Naive thymus-derived CD4-positive, alpha-beta T cell (primary cell): ENCODE data around the gene MRPL11. TPM values are rescaled to one million over a fixed set of nuclear protein-coding genes. Genes with fewer than 3 reads are reported as not detected.

Experiments
- ATAC-seq: fragments of 150-1000 bp; cut with Tn5 transposase; 2 replicates; pipeline ENCODE4 v1.10.0; 2021; ENCODE audit warnings: mild to moderate bottlenecking, moderate library complexity
- CTCF ChIA-PET: fragments of 350-600 bp; sonication (Branson Sonifier 250); formaldehyde crosslinking; loops from one replicate; lab custom pipeline; 2021; ENCODE audit warnings: antibody characterized with exemption; lab: Charles Lee
- POLR2A ChIA-PET: fragments of 350-600 bp; sonication (Branson Sonifier 250); formaldehyde crosslinking; loops from one replicate; lab custom pipeline; 2021; ENCODE audit warnings: antibody characterized with exemption, inconsistent platforms; lab: Charles Lee
- DNase-seq, 9 donors: peaks; one replicate each; pipeline versions ENCODE4 v3.0.0 to v3.0.0-alpha.2; 2020 to 2022; ENCODE audit warnings: mixed read lengths in 1 of 9
- H3K27ac ChIP-seq: one replicate; pipeline ENCODE4 v1.7.0; 2013; ENCODE audit warnings: mild to moderate bottlenecking, low read depth, low read length, moderate library complexity
- H3K27me3 ChIP-seq, 2 donors: one replicate each; pipeline ENCODE4 v1.7.0; 2013; ENCODE audit warnings: low read length in 2 of 2, mild to moderate bottlenecking in 2 of 2, moderate library complexity in 2 of 2; ENCODE audit not compliant: control insufficient read depth in 2 of 2, insufficient read depth in 2 of 2
- H3K36me3 ChIP-seq, 3 experiments: 1 replicate in 2 of 3; 2 replicates in 1 of 3; pipeline ENCODE4 v1.7.0; 2013; ENCODE audit warnings: low read length in 3 of 3, mild to moderate bottlenecking in 3 of 3, moderate library complexity in 1 of 3; ENCODE audit not compliant: insufficient read depth in 3 of 3, control insufficient read depth in 2 of 3
- H3K4me1 ChIP-seq, 2 donors: one replicate each; pipeline ENCODE4 v1.7.0; 2013; ENCODE audit warnings: low read length in 2 of 2, mild to moderate bottlenecking in 2 of 2, moderate library complexity in 1 of 2; ENCODE audit not compliant: control insufficient read depth in 2 of 2, insufficient read depth in 2 of 2
- H3K4me3 ChIP-seq: 2 replicates; pipeline ENCODE4 v1.7.0; 2013; ENCODE audit warnings: mild to moderate bottlenecking, low read length
- H3K9me3 ChIP-seq, 3 experiments: 1 replicate in 2 of 3; 2 replicates in 1 of 3; pipeline ENCODE4 v1.7.0; 2013; ENCODE audit warnings: low read length in 3 of 3; ENCODE audit not compliant: control insufficient read depth in 2 of 3
- H3K27ac Mint-ChIP-seq, 9 donors: one replicate each; pipeline ENCODE4 v1.8.0; 2020 to 2022; ENCODE audit warnings: mixed read lengths in 9 of 9, mild to moderate bottlenecking in 8 of 9, moderate library complexity in 5 of 9, inconsistent platforms in 2 of 9
- H3K27me3 Mint-ChIP-seq, 5 donors: one replicate each; pipeline ENCODE4 v1.8.0; 2021 to 2022; ENCODE audit warnings: mixed read lengths in 5 of 5, mild to moderate bottlenecking in 1 of 5
- H3K36me3 Mint-ChIP-seq, 5 donors: one replicate each; pipeline ENCODE4 v1.8.0; 2020 to 2022; ENCODE audit warnings: mixed read lengths in 5 of 5, mild to moderate bottlenecking in 3 of 5, inconsistent platforms in 1 of 5
- H3K4me1 Mint-ChIP-seq, 7 donors: one replicate each; pipeline ENCODE4 v1.8.0; 2020 to 2022; ENCODE audit warnings: mixed read lengths in 7 of 7, mild to moderate bottlenecking in 3 of 7, inconsistent platforms in 1 of 7
- H3K4me3 Mint-ChIP-seq, 10 donors: one replicate each; pipeline ENCODE4 v1.8.0; 2020 to 2022; ENCODE audit warnings: mild to moderate bottlenecking in 10 of 10, mixed read lengths in 10 of 10, moderate library complexity in 6 of 10, inconsistent platforms in 2 of 10
- H3K9me3 Mint-ChIP-seq, 11 donors: one replicate each; pipeline ENCODE4 v1.8.0; 2020 to 2022; ENCODE audit warnings: mixed read lengths in 11 of 11, mild to moderate bottlenecking in 4 of 11, inconsistent platforms in 1 of 11, moderate library complexity in 1 of 11
- intact Hi-C, 2 donors: fragments of 100-400 bp; cut with micrococcal nuclease; formaldehyde crosslinking; loops; one replicate each; pipeline ENCODE4 v1.15.1; 2023
- polyA plus RNA-seq, 2 donors: library from polyadenylated mRNA; unstranded; fragments of 300-500 nt; fragmentation: Illumina TruSeq; gene quantifications; one replicate each; pipeline ENCODE4 v1.2.3, GENCODE V29; 2021
- total RNA-seq, 6 experiments: library from RNA in 5 of 6; stranded (reverse) in 5 of 6; gene quantifications; 1 replicate in 5 of 6; 2 replicates in 1 of 6; pipeline ENCODE4 v1.2.3 and lab custom pipeline; 2021 to 2026

Gene MRPL11
- total and polyA plus RNA-seq, 7 experiments from 2014 or later: 23.5 to 89.3 (median 31.3) TPM

DNA sequence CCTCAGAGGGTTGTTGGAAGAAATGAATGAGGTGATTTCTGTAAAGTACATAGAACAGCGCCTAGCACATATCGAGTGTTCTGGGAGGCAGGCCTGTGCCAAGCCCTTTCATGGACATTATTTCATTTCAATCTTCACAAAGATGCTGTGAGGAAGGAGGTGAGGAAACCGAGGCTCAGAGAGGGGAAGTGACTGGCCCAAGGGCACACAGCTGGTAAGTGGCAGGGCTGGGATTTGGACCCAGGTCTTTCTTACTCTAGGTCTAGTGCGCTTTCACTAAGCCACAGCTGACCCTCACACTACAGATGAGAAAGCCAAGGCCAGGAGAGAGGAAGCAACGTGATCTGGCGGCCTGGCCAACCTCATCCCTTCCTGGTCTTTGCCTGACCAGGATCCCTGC, 30.0 kb upstream of the MRPL11 start:
- intact Hi-C loops: loop anchor here (5.0 kb wide), 3 partner anchors 74 to 1339 kb away; partner anchors contain the start of gene PC (in 1 of the 2)
- H3K27me3 ChIP-seq: no peaks in the 10 kb centered on the region
- H3K4me1 ChIP-seq: peaks cover 8 to 10% of the 10 kb centered on the region in 2 donors
- no peak overlapping the region for H3K27ac ChIP-seq
- H3K9me3 ChIP-seq: no peaks in the 10 kb centered on the region
- H3K36me3 ChIP-seq: peaks cover 0 to 15% (median 0%) of the 10 kb centered on the region in 3 experiments
- DNase-seq (no peak), ATAC-seq (no peak)
- Mint-ChIP-seq H3K27me3 (no peaks in the 10 kb centered on the region), H3K27ac (peak overlapping the region in 4 of 9 donors; percentile 12 to 88 (median 58)), H3K9me3 (no peaks in the 10 kb centered on the region), H3K36me3 (peaks cover 0 to 8% (median 0%) of the 10 kb centered on the region in 5 donors), H3K4me1 (peaks cover 0 to 29% (median 23%) of the 10 kb centered on the region in 7 donors), H3K4me3 (peak overlapping the region; percentile 20 to 94 (median 88))
- ChIA-PET POLR2A (interaction anchor here (0.8 to 4.0 kb wide), 4 partner anchors 11 to 170 kb away, joined by 3 to 42 read pairs (median 4); partner anchors contain the start of genes DPP3, MRPL11, RBM14 and RBM4), CTCF (interaction anchor here (0.7 to 1.0 kb wide), 3 partner anchors 9 to 207 kb away, joined by 3 to 5 read pairs (median 3); no protein-coding TSS in a partner anchor)
- H3K4me3 ChIP-seq: no peak overlapping the region

DNA sequence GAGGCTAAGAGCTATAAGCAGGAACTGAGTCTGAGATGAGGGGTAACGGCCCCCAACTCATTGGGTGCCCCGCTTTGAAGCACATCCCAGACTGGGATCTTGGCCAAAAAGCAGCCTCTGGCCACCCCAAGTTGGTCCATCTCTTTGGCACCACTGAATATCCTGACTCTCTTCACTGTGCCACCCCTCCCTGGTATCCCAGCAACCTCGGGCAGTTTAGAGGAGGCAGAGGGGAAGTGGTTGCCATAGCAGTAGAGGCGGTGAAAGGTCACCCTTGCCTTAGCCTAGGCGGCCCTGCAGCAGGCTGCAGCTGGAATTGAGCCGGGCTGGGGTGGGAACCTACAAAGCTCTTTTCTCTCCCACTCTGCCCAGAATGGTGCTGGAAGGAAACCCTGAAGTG, 29.1 kb upstream of the MRPL11 start:
- H3K27ac Mint-ChIP-seq: peak overlapping the region in 7 of 9 donors; percentile 69 to 88 (median 85)
- no peaks in the 10 kb centered on the region for H3K27me3 Mint-ChIP-seq
- H3K27ac ChIP-seq: peak overlapping the region; percentile 87
- ATAC-seq (no peak), DNase-seq (peak in 2 of 9 donors; percentile 13 to 19)
- POLR2A ChIA-PET: interaction anchor here (1.4 to 4.0 kb wide), 2 partner anchors 12 to 170 kb away, joined by 4 to 42 read pairs; partner anchors contain the start of genes DPP3 and RBM4
- no peaks in the 10 kb centered on the region for H3K27me3 ChIP-seq
- peak overlapping the region; percentile 84 to 96 (median 89) for H3K4me3 Mint-ChIP-seq
- peaks cover 0 to 6% (median 0%) of the 10 kb centered on the region in 3 experiments for H3K36me3 ChIP-seq
- peaks cover 0 to 35% (median 23%) of the 10 kb centered on the region in 7 donors for H3K4me1 Mint-ChIP-seq
- intact Hi-C loops: loop anchor here (2.0 to 5.0 kb wide), 4 partner anchors 75 to 1340 kb away; partner anchors contain the start of genes PC (in 1 of the 2) and RCE1 (in 1 of the 2)
- no peaks in the 10 kb centered on the region for H3K9me3 ChIP-seq
- peaks cover 0 to 6% (median 0%) of the 10 kb centered on the region in 11 donors for H3K9me3 Mint-ChIP-seq
- CTCF ChIA-PET: interaction anchor here (1.2 to 1.4 kb wide), 2 partner anchors 12 to 18 kb away, joined by 3 to 6 read pairs; partner anchors contain the start of gene DPP3
- peak overlapping the region; percentile 78 for H3K4me3 ChIP-seq
- peaks cover 8 to 10% of the 10 kb centered on the region in 2 donors for H3K4me1 ChIP-seq
- peaks cover 0 to 8% (median 0%) of the 10 kb centered on the region in 5 donors for H3K36me3 Mint-ChIP-seq

DNA sequence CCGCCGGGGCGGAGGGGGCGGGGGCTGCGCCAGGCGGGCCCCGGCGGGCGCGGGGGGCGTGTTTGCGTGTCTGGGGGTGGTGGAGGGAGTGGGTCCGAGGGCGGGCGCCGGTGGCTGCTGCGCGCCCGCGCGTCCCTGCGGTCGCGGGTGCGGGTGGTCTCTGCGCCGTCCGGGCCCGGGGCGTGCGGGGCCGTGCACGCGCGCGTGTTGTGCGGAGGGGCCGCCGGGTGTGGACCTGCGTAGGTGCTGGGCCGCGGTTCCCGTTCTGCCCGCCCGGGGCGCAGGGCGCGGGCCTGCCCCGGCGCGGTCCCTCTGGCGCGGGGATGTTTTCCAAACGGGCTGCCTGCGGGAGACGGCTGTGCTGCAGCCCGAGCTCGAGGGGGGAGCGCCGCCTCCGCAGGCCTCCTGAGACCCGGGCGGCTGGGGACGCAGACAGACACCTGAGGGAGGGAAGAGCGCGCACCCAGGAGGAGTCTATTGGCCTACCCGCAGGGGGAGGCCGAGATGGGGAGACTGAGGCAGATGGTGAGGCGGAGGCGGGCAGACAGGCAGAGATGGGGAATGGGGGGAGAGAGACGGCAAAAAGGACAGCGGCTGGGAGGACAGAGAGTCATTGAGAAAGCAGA, 28.5 kb upstream of the MRPL11 start:
- no peaks in the 10 kb centered on the region for H3K27me3 ChIP-seq
- ATAC-seq: peak; percentile 53
- peaks cover 0 to 11% (median 0%) of the 10 kb centered on the region in 5 donors for H3K36me3 Mint-ChIP-seq
- H3K4me1 Mint-ChIP-seq: peaks cover 0 to 39% (median 23%) of the 10 kb centered on the region in 7 donors
- H3K4me1 ChIP-seq: peaks cover 8 to 10% of the 10 kb centered on the region in 2 donors
- no peak for DNase-seq
- peaks cover 0 to 2% (median 0%) of the 10 kb centered on the region in 3 experiments for H3K36me3 ChIP-seq
- CTCF ChIA-PET: interaction anchor here (0.6 to 1.4 kb wide), 5 partner anchors 13 to 156 kb away, joined by 3 to 6 read pairs (median 3); partner anchors contain the start of genes DPP3 and MRPL11
- H3K9me3 ChIP-seq: no peaks in the 10 kb centered on the region
- POLR2A ChIA-PET: interaction anchor here (0.7 to 4.0 kb wide), 9 partner anchors 12 to 210 kb away, joined by 3 to 42 read pairs (median 4); partner anchors contain the start of genes ACTN3, DPP3, MRPL11 and RBM14
- peak overlapping the region; percentile 84 to 96 (median 89) for H3K4me3 Mint-ChIP-seq
- H3K27ac Mint-ChIP-seq: peak overlapping the region in 8 of 9 donors; percentile 69 to 95 (median 84)
- peak overlapping the region; percentile 78 for H3K4me3 ChIP-seq
- H3K27ac ChIP-seq: peak overlapping the region; percentile 87
- intact Hi-C loops: loop anchor here (2.0 to 5.0 kb wide), 4 partner anchors 75 to 1340 kb away; partner anchors contain the start of genes PC (in 1 of the 2) and RCE1 (in 1 of the 2)
- H3K27me3 Mint-ChIP-seq: no peaks in the 10 kb centered on the region
- peaks cover 0 to 7% (median 0%) of the 10 kb centered on the region in 11 donors for H3K9me3 Mint-ChIP-seq

DNA sequence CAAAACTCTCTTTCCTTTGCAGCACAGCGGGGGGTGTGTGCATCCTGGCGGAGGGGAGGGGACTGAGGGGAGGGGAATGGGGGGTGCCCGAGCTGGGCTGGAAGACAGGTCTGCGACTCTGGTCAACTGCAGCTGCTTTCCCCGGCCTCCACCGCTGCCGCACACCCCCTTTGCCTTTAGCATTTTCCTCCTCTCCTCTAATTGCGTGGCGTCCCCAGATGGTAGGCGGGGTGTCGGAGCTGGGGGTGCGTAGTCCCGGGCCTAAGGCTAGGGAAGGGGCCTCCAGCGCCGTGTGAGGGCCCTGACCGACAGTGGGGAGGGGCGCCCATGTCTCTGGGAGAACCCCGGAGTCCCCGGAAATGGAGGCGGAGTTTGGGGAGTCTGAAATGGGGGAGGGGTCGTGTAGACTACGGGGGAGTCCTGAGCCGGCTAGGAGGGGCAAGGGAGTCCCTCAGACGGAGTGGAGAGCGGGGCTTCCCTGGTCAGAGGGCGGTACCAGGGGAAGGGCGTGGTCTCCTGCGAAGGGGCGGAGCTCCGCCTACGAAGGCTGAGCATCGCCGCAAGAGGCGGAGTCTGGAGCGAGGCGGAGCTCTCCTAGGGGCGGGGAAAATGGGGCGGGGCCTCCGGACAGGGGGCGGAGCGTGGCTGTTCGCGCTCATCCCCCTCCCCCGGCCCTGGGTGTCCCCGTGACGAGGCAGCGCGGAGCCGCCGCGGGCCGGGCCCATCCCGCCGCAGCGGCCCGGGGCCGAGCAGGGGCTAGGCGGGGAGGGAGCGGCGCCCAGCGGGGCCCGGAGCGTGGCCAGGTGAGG, 27.8 kb upstream of the MRPL11 start, which contains the start of gene PELI3:
PELI3 (plus strand) TSS at position 681 of the 809 bp plus-strand sequence. CDS start 1,224 bp downstream, outside the sequence.
- CTCF ChIA-PET: interaction anchor here (0.6 to 1.3 kb wide), 4 partner anchors 13 to 155 kb away, joined by 3 to 6 read pairs (median 4); partner anchors contain the start of genes DPP3 and MRPL11
- Mint-ChIP-seq H3K27me3 (no peaks in the 10 kb centered on the region), H3K4me1 (peaks cover 4 to 39% (median 24%) of the 10 kb centered on the region in 7 donors), H3K4me3 (peak within 1 kb of the TSS; percentile 89 to 96 (median 90)), H3K9me3 (peaks cover 0 to 7% (median 0%) of the 10 kb centered on the region in 11 donors), H3K36me3 (peaks cover 0 to 14% (median 0%) of the 10 kb centered on the region in 5 donors), H3K27ac (peak within 1 kb of the TSS; percentile 87 to 97 (median 93))
- H3K27me3 ChIP-seq: no peaks in the 10 kb centered on the region
- no peaks in the 10 kb centered on the region for H3K36me3 ChIP-seq
- peaks cover 8 to 10% of the 10 kb centered on the region in 2 donors for H3K4me1 ChIP-seq
- intact Hi-C loops: loop anchor here (1.0 to 5.0 kb wide), 15 partner anchors 14 to 1341 kb away; partner anchors contain the start of genes DPP3 (in 2 of the 2), ACTN3 (in 1 of the 2), NPAS4 (in 1 of the 2) and PC (in 1 of the 2)
- peak within 1 kb of the TSS; percentile 78 for H3K4me3 ChIP-seq
- POLR2A ChIA-PET: interaction anchor here (0.7 to 4.0 kb wide), 8 partner anchors 13 to 211 kb away, joined by 3 to 42 read pairs (median 4); partner anchors contain the start of genes ACTN3, DPP3, MRPL11 and RBM14
- no peaks in the 10 kb centered on the region for H3K9me3 ChIP-seq
- peak within 1 kb of the TSS; percentile 87 for H3K27ac ChIP-seq
- DNase-seq (peak; percentile 86 to 95 (median 92)), ATAC-seq (peak; percentile 97)

DNA sequence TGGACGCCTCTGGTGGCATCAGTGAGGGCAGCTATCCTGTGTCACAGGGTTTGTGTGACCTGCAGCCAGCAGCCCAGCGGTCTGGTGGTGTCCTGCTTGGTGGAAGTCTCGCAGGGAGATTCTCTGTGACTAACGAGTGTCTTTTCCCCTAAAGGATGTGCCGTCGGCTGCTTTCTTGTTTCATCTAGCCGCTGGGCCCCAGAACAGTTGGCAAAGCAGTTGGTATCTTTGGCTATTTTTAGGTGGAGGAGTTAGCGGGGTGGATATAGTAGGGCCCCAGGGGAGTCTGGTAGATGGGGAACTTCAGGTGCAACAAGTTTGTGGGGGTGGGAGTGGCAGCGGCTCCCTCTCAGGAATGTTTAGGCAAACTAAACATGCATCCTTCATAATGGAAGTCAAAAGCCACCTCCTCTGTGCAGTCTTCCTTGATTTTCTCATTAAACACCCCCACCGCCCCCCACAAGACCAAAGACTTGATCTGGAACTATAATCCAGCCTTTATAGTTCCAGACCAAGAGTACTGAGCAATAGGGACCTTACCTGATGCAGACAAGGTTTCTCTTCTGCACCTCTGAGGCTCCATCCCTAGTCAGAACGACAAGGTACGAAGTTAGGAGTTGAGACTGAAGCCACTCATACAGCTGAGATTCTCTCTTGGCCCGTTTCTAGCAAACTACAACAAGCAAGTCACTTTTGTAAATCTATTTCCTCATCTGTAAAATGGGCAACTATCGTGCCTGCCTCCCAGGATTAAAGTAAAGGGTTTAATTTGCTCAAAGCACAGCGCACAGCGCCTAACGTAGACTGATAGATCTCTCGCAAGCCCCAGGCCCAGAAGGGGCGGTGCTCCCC, 27.0 kb upstream of the MRPL11 start:
- ChIA-PET POLR2A (interaction anchor here (0.8 to 4.0 kb wide), 5 partner anchors 14 to 151 kb away, joined by 3 to 42 read pairs (median 5); partner anchors contain the start of genes DPP3, MRPL11, RBM14 and SLC29A2), CTCF (interaction anchor here (1.3 kb wide), 2 partner anchors 27 to 154 kb away, joined by 3 to 4 read pairs; partner anchors contain the start of gene MRPL11)
- Histone ChIP-seq H3K27ac (peak overlapping the region; percentile 87), H3K4me3 (peak overlapping the region; percentile 78), H3K36me3 (no peaks in the 10 kb centered on the region), H3K9me3 (no peaks in the 10 kb centered on the region), H3K27me3 (no peaks in the 10 kb centered on the region), H3K4me1 (peaks cover 8 to 10% of the 10 kb centered on the region in 2 donors)
- H3K27me3 Mint-ChIP-seq: no peaks in the 10 kb centered on the region
- peak overlapping the region; percentile 49 to 97 (median 93) for H3K27ac Mint-ChIP-seq
- intact Hi-C loops: loop anchor here (1.0 to 5.0 kb wide), 15 partner anchors 15 to 1342 kb away; partner anchors contain the start of genes DPP3 (in 2 of the 2), ACTN3 (in 1 of the 2), NPAS4 (in 1 of the 2) and PC (in 1 of the 2)
- DNase-seq: no peak
- H3K36me3 Mint-ChIP-seq: peaks cover 0 to 16% (median 0%) of the 10 kb centered on the region in 5 donors
- peak overlapping the region; percentile 87 to 94 (median 90) for H3K4me3 Mint-ChIP-seq
- peaks cover 5 to 39% (median 25%) of the 10 kb centered on the region in 7 donors for H3K4me1 Mint-ChIP-seq
- peaks cover 0 to 7% (median 0%) of the 10 kb centered on the region in 11 donors for H3K9me3 Mint-ChIP-seq
- ATAC-seq: no peak
